Epithelial cell of proximal tubule (primary cell): ENCODE results near the gene RUSC2. TPM values are rescaled to one million over a fixed set of nuclear protein-coding genes. Genes with fewer than 3 reads are reported as not detected.

ENCODE experiments used
- DNase-seq: peaks from one replicate; pipeline ENCODE4 v3.0.0-alpha.2; 2011; ENCODE audit warnings: low read depth
- H3K4me3 ChIP-seq: 2 replicates; pipeline ENCODE4 v1.5.1; 2011; ENCODE audit warnings: low read depth, mild to moderate bottlenecking, low read length
- total RNA-seq: library from RNA; depleted of rRNA; stranded (reverse); fragments of >200 nt; gene quantifications from 2 replicates; pipeline ENCODE4 v1.2.3, GENCODE V29; 2015
- TF ChIP-seq, protein P1 (sequence below): conservative IDR thresholded peaks from 2 replicates; pipeline ENCODE4 v1.5.1; 2012; ENCODE audit warnings: low read depth, mild to moderate bottlenecking, low read length

The RUSC2 gene
- total RNA-seq, 1 donor from 2014 or later: 21.7 TPM

- TF ChIP-seq, protein P1, sequence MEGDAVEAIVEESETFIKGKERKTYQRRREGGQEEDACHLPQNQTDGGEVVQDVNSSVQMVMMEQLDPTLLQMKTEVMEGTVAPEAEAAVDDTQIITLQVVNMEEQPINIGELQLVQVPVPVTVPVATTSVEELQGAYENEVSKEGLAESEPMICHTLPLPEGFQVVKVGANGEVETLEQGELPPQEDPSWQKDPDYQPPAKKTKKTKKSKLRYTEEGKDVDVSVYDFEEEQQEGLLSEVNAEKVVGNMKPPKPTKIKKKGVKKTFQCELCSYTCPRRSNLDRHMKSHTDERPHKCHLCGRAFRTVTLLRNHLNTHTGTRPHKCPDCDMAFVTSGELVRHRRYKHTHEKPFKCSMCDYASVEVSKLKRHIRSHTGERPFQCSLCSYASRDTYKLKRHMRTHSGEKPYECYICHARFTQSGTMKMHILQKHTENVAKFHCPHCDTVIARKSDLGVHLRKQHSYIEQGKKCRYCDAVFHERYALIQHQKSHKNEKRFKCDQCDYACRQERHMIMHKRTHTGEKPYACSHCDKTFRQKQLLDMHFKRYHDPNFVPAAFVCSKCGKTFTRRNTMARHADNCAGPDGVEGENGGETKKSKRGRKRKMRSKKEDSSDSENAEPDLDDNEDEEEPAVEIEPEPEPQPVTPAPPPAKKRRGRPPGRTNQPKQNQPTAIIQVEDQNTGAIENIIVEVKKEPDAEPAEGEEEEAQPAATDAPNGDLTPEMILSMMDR: no peak
- no peak for DNase-seq
- no peak overlapping the region for H3K4me3 ChIP-seq
Observed at GRCh38 chr9:35515766-35516165, 25.9 kb downstream of the RUSC2 start.

- H3K4me3 ChIP-seq: no peak overlapping the region
- DNase-seq: no peak
- TF ChIP-seq, protein P1: no peak
Observed at GRCh38 chr9:35516479-35516878, 26.6 kb downstream of the RUSC2 start.

DNA sequence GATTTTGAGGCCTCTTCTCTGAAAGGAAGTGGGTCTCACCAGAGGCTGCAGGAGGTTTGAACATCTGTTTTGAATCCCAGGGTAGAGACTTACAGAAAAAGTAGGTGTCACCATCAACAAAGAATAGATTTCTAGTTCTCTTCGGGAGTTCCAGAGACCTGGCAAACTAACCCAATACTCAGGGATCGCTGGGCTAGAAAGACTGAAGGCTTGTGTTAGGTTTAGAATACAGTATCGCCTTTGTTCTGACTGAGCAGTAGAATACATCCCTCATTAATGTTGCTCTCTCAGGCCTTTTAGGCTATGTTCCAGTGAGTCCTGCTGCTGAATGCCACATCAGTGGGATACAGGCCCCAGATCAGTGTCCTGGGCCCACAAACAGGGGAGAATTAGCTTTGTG, 27.2 kb downstream of the RUSC2 start:
- H3K4me3 ChIP-seq: no peak overlapping the region
- TF ChIP-seq, protein P1: no peak
- DNase-seq: no peak

DNA sequence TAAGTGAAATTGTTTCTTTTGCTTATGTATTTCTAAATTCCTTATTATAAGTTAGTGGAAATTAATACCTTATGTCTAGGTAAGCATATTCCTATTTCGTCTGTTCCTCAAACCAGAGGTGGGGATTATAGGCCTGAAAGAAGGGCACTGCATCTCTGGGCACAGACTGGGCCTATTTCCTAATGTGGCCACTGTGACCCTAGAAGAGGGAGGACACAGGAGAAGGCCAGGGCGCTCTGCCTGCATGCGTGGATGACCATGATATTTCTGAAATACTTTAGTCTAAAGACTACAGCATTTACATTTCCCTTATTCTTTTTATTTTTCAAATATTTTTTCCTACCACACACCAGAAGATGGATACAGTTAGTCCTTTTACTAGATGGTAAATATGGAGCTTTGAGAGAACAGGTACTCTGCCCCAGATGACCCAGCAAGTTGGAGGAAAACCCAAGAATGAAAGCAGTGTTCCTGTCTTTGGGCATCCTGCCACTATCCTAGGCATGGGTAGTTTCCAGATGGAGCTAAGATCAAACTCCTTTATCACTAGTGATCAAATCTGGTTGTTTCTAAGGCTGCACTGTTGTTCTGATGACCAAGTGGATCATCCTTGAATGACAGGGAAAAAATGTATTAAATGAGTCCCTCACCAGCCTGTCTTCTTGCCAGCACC, 27.8 kb downstream of the RUSC2 start:
- no peak for DNase-seq
- TF ChIP-seq, protein P1: no peak
- no peak overlapping the region for H3K4me3 ChIP-seq

- TF ChIP-seq, protein P1: no peak
- DNase-seq: peak; percentile 99
- H3K4me3 ChIP-seq: no peak overlapping the region
Observed at GRCh38 chr9:35518225-35518821, 28.4 kb downstream of the RUSC2 start.

GRCh38 chr9:35518981-35519679, 29.2 kb downstream of the RUSC2 start:
- DNase-seq: no peak
- no peak overlapping the region for H3K4me3 ChIP-seq
- TF ChIP-seq, protein P1: no peak
